Uterus (tissue), 2 donors: Measurements from ENCODE around the gene CLDN18.

ENCODE experiments used
- POLR2A ChIP-seq, 2 donors: fragments of 450-650 bp; IDR thresholded peaks; one replicate each; pipeline ENCODE4 v1.6.1; 2016; ENCODE audit warnings: antibody characterized with exemption in 2 of 2, mild to moderate bottlenecking in 1 of 2, moderate library complexity in 1 of 2
- TF ChIP-seq, protein P1 (sequence below), 4 experiments: fragments of 200-600 bp in 2 of 4; fragments of 450-650 bp in 2 of 4; sonication (generic) in 2 of 4; IDR thresholded peaks; one replicate each; pipeline ENCODE4 v1.5.1; 2016 to 2019; ENCODE audit warnings: antibody characterized with exemption in 4 of 4, mild to moderate bottlenecking in 2 of 4, moderate library complexity in 1 of 4

GRCh38 chr3:138049157-138049919 is 39.4 kb downstream of the CLDN18 start:
- TF ChIP-seq, protein P1, sequence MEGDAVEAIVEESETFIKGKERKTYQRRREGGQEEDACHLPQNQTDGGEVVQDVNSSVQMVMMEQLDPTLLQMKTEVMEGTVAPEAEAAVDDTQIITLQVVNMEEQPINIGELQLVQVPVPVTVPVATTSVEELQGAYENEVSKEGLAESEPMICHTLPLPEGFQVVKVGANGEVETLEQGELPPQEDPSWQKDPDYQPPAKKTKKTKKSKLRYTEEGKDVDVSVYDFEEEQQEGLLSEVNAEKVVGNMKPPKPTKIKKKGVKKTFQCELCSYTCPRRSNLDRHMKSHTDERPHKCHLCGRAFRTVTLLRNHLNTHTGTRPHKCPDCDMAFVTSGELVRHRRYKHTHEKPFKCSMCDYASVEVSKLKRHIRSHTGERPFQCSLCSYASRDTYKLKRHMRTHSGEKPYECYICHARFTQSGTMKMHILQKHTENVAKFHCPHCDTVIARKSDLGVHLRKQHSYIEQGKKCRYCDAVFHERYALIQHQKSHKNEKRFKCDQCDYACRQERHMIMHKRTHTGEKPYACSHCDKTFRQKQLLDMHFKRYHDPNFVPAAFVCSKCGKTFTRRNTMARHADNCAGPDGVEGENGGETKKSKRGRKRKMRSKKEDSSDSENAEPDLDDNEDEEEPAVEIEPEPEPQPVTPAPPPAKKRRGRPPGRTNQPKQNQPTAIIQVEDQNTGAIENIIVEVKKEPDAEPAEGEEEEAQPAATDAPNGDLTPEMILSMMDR (IDR thresholded peaks at IDR 0.05), result no peak
- TF ChIP-seq POLR2A (IDR thresholded peaks at IDR 0.05), result no peak
